HUES64 (cell line): ENCODE results near the gene VPS29.
"Not testable (repeated sequence)": the region's sequence is repeated elsewhere in the genome, so short reads cannot be mapped to it uniquely, and the experiment has no call there.

Source experiments
- H3K27ac ChIP-seq: 2 replicates; pipeline ENCODE4 v1.7.0; 2013; ENCODE audit warnings: low read depth, low read length, inconsistent platforms
- H3K27me3 ChIP-seq: 2 replicates; pipeline ENCODE4 v1.6.1; 2013; ENCODE audit warnings: mild to moderate bottlenecking, low read length; ENCODE audit not compliant: insufficient read depth
- H3K36me3 ChIP-seq: 2 replicates; pipeline ENCODE4 v1.6.1; 2013; ENCODE audit warnings: mild to moderate bottlenecking, low read length; ENCODE audit not compliant: insufficient read depth
- H3K4me1 ChIP-seq: 2 replicates; pipeline ENCODE4 v1.6.1; 2013; ENCODE audit warnings: mild to moderate bottlenecking, low read length, moderate library complexity; ENCODE audit not compliant: insufficient read depth
- H3K4me3 ChIP-seq: 2 replicates; pipeline ENCODE4 v1.5.1; 2013; ENCODE audit warnings: mild to moderate bottlenecking, low read length, moderate library complexity
- H3K9ac ChIP-seq: 2 replicates; pipeline ENCODE4 v1.6.1; 2013; ENCODE audit warnings: mild to moderate bottlenecking, low read depth, low read length
- H3K9me3 ChIP-seq: 2 replicates; pipeline ENCODE4 v1.6.1; 2013; ENCODE audit warnings: low read depth, low read length; ENCODE audit not compliant: insufficient read depth
- WGBS: fragments of 150-250, 120-280 bp; methylation state at CpG from one replicate; pipeline ENCODE4 v1.1.7; 2013; ENCODE audit warnings: missing lambda C conversion rate; 5-methylcytosine and 5-hydroxymethylcytosine counted together

Gene VPS29

DNA sequence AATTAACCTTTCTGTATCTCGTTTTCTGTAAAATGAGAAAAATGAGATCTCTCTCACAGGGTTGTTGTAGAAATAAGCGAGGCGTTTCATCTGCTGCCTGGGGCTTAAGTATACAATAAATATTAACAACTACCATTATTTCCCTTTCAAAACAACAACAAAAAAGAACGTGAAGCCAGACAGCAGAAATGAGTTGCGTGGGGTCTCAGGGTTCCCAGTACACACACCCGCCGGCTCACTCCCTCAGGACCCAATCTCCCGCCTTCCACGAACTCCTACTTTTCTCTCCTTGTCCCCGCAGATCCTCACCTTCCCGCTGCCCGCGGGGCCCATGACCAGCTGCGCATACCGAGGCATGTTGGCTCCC lies 34.1 kb downstream of the VPS29 start:
- H3K4me3 ChIP-seq = peak overlapping the region; percentile 95
- WGBS = 0% methylated on average over 13 of the region's 15 CpGs

GRCh38 chr12:110466791-110467190 lies 35.1 kb downstream of the VPS29 start:
- Histone ChIP-seq H3K27me3 (no peaks in the 10 kb centered on the region), H3K9ac (peak overlapping the region; percentile 93; the same call in 1 of the 2 replicates), H3K27ac (no peak overlapping the region), H3K4me1 (peaks cover 8% of the 10 kb centered on the region; the same call in 1 of the 2 replicates), H3K4me3 (peak overlapping the region; percentile 95), H3K9me3 (no peaks in the 10 kb centered on the region), H3K36me3 (peaks cover 29% of the 10 kb centered on the region)
- WGBS = 89% methylated on average over 5 of the region's 5 CpGs

More for the DNA sequence above, 34.1 kb downstream of the VPS29 start:
- Histone ChIP-seq H3K4me1 (peaks cover 8% of the 10 kb centered on the region; the same call in 1 of the 2 replicates), H3K27ac (peak overlapping the region; percentile 34; the same call in 1 of the 2 replicates), H3K36me3 (peaks cover 23% of the 10 kb centered on the region), H3K27me3 (no peaks in the 10 kb centered on the region), H3K9ac (peak overlapping the region; percentile 93), H3K9me3 (no peaks in the 10 kb centered on the region)

- H3K27ac ChIP-seq, H3K9me3 ChIP-seq, H3K4me3 ChIP-seq, H3K27me3 ChIP-seq, H3K4me1 ChIP-seq, H3K9ac ChIP-seq: not testable (repeated sequence)
- WGBS = 95% methylated on average over 11 of the region's 11 CpGs
- H3K36me3 ChIP-seq = peaks cover 36% of the 10 kb centered on the region
Observed at GRCh38 chr12:110465765-110466164, 36.1 kb downstream of the VPS29 start.

DNA sequence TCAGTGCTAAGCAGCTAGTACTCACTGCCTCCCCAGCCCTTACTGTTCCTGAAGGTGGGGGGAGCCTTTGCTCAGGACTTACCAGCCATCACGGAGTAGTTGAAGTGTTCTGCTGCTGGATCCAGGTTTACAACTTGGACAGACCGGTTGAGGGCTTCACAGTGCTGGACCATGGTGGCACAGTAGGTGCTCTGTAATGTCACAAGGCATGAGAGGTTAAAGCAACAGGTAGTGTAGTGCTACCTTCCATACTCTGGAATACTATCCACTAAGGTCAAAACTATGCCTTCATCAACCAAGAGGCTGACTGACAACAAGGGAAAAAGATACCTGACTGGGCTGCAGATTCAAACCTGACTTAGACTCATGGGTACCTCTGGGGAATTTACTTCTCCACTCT lies 36.9 kb downstream of the VPS29 start:
- Histone ChIP-seq H3K9me3 (no peaks in the 10 kb centered on the region), H3K4me1 (peaks cover 8% of the 10 kb centered on the region; the same call in 1 of the 2 replicates), H3K4me3 (no peak overlapping the region), H3K27ac (no peak overlapping the region), H3K9ac (no peak overlapping the region), H3K36me3 (peaks cover 43% of the 10 kb centered on the region), H3K27me3 (no peaks in the 10 kb centered on the region)
- WGBS = 96% methylated on average over 2 of the region's 2 CpGs

DNA sequence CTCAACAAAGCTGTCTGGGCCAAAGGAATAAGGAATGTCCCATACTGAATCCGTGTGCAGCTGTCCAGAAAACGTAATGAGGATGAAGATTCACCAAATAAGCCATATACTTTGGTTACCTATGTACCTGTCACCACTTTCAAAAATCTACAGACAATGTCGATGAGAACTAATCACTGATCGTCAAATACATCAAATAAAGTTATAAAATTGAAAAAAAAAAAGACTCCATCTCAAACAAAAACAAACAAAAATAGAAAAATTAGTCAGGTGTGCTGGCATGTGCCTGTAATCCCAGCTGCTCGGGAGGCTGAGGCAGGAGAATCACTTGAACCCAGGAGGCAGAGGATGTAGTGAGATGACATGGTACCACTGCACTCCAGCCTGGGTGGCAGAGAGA lies 40.7 kb downstream of the VPS29 start:
- not testable (repeated sequence) for H3K9me3 ChIP-seq, H3K27me3 ChIP-seq, H3K9ac ChIP-seq, H3K4me1 ChIP-seq, H3K27ac ChIP-seq, H3K4me3 ChIP-seq
- H3K36me3 ChIP-seq = peaks cover 76% of the 10 kb centered on the region
- 98% methylated on average over 5 of the region's 5 CpGs for WGBS

DNA sequence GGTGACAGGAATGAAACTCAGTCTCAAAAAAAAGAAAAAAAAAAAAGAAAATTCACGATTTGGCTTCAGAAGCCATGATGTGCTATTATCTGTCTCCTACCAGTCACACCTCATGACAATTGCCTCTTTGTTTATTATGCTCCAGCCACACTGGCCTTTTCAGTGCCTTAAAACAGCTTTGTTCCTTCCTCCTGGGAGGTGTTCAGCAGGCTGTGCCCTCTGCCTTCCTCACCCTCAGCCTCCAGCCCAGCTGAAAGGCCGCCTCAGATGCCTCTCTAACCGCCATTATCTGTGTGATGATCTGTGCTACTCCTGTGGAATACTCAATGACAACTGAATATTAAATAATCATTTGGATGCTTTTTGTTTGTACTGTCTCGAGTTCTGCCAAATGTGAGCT lies 43.2 kb downstream of the VPS29 start:
- Histone ChIP-seq H3K9ac (no peak overlapping the region), H3K9me3 (no peaks in the 10 kb centered on the region), H3K27me3 (no peaks in the 10 kb centered on the region), H3K36me3 (peaks cover 80% of the 10 kb centered on the region), H3K27ac (no peak overlapping the region), H3K4me3 (no peak overlapping the region), H3K4me1 (no peaks in the 10 kb centered on the region)
- WGBS = 99% methylated on average over 4 of the region's 4 CpGs

DNA sequence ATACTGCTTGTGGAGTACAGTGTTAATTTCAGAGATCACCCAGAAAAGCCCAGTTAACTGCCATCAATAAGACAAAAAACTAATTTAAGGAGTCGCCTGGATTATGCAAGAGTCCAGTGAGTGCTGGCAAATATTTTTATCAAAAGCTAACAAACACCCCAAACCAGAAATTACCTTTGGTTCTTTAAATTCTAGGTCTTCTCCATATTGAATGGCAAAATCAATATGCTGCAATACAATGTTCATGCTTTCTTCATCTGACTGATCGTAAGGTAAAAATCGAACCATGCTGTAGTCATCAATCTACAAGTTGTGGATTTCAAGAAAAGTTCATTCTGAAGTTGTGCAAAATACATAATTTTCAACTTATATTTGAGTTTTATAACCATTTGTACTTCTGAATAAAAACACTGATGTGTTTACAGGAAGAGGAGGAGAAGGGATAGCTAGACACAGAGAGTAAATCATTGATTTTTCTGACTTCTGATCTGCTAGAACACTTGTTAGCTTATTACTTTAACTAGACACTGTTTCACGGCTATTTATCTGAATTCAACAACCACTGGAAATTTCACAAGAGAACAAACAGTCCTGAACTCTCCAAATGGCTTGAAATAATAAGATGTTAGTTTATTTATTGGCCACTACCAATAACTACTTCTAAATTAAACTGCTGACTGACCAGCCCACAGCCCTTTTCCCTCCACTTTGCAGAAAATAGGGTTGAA lies 48.2 kb downstream of the VPS29 start:
- no peaks in the 10 kb centered on the region for H3K9me3 ChIP-seq
- no peak overlapping the region for H3K27ac ChIP-seq
- H3K36me3 ChIP-seq = peaks cover 65% of the 10 kb centered on the region
- H3K4me3 ChIP-seq = no peak overlapping the region
- no peaks in the 10 kb centered on the region for H3K4me1 ChIP-seq
- no peak overlapping the region for H3K9ac ChIP-seq
- 96% methylated on average over 4 of the region's 4 CpGs for WGBS
- H3K27me3 ChIP-seq = no peaks in the 10 kb centered on the region

DNA sequence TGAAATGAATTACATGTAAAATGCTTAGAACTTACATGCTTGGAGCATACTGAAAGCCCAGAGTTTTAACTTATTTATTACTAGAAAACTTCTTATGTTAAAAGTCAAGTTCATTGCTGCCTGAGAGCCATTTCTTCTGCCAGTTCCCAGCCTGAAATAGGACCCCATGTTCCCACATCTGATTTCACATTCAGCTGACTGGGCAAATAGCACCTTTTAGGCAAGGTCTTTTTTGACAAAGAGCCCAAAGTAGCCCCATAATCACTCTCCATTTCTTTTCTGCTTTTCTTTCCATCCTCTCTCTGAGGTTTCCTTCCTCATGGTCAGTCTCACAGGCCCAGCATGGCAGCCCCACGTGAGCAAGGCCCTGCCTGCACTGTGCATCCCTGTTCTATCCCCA lies 50.6 kb downstream of the VPS29 start:
- no peaks in the 10 kb centered on the region for H3K9me3 ChIP-seq
- H3K4me3 ChIP-seq = no peak overlapping the region
- H3K9ac ChIP-seq = no peak overlapping the region
- 95% methylated on average over 1 of the region's 1 CpG for WGBS
- no peak overlapping the region for H3K27ac ChIP-seq
- no peaks in the 10 kb centered on the region for H3K27me3 ChIP-seq
- peaks cover 50% of the 10 kb centered on the region for H3K36me3 ChIP-seq
- no peaks in the 10 kb centered on the region for H3K4me1 ChIP-seq

DNA sequence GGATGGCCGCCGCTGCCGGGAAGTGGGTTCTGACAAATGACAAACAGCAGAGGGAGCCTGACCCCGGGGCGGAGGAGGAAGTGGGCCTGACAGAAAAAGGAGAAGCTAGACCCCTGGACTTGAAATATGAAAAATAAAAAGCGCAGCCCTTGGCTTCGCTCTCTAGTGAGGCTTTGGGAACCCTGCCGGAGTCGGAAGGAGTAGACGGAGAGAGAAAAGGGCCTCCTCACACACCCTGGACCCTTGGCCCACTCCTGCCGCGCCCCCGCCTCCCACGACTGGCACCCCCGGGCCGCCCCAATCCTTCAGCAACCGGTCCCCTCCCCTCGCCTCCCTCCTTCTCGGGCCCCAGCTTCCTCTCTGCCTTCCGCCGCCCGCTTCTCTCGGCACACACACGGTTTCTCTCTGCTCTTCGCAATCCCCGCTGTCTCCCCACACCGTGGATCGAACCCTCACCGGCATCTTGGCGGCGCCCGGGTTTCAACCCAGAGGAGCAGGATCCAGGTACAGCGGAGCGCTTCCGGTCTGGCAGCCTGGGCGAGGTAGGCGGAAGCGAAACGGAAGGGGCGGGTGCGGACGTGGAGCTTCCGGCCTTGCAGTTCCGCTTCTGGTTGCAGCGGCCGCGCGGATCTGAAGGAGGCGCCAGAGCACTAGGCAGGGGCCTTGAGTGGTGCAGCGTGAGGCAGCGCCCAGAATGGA lies 52.0 kb downstream of the VPS29 start, which contains the start of gene ARPC3:
Gene ARPC3 (minus strand): TSS at position 539 of the 699 bp plus-strand sequence. CDS start 77 bp downstream, at position 462.
- Histone ChIP-seq H3K27ac (peak within 1 kb of the TSS; percentile 74), H3K36me3 (peaks cover 45% of the 10 kb centered on the region), H3K4me1 (no peaks in the 10 kb centered on the region), H3K27me3 (no peaks in the 10 kb centered on the region), H3K9me3 (no peaks in the 10 kb centered on the region), H3K4me3 (peak within 1 kb of the TSS; percentile 88), H3K9ac (peak within 1 kb of the TSS; percentile 81)
- under 1% methylated on average over 51 of the region's 51 CpGs for WGBS

DNA sequence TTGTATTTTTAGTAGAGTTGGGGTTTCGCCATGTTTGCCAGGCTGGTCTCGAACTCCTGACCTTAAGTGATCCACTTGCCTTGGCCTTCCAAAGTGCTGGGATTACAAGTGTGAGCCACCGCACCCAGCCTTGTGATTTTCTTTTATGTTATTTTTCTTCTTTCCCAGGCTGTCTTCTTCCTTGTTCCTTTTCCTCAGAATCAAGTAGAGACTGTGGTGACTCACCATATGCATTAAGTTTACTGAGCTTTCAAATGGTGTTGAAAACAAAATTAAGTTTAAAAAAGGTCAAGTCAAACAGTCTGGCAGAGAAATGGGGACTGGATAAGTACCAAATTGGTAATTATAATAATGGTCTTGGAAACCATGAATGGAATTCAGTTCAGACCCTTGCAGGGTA lies 57.5 kb downstream of the VPS29 start:
- no peak overlapping the region for H3K27ac ChIP-seq
- peaks cover 52% of the 10 kb centered on the region for H3K36me3 ChIP-seq
- no peaks in the 10 kb centered on the region for H3K27me3 ChIP-seq
- no peaks in the 10 kb centered on the region for H3K4me1 ChIP-seq
- no peaks in the 10 kb centered on the region for H3K9me3 ChIP-seq
- WGBS = 95% methylated on average over 3 of the region's 3 CpGs
- H3K9ac ChIP-seq = no peak overlapping the region
- no peak overlapping the region for H3K4me3 ChIP-seq
